Activated CD8-positive, alpha-beta memory T cell treated with anti-CD3 and anti-CD28 coated beads, Interleukin-2, amount 50 U/mL, for 1 hour (primary cell): ENCODE data around the gene MRPL18.
"Not testable (repeated sequence)": the region's sequence is repeated elsewhere in the genome, so short reads cannot be mapped to it uniquely, and the experiment has no call there.

ENCODE experiments used
- DNase-seq: peaks from one replicate; pipeline ENCODE4 v3.0.0-alpha.2; 2020; ENCODE audit errors: extremely low read depth

Gene MRPL18

GRCh38 chr6:159816775-159817174 lies 26.5 kb downstream of the MRPL18 start:
- not testable (repeated sequence) for DNase-seq

GRCh38 chr6:159817951-159818739 lies 27.9 kb downstream of the MRPL18 start:
- DNase-seq, result no peak

- no peak for DNase-seq
Observed at GRCh38 chr6:159819098-159819497, 28.8 kb downstream of the MRPL18 start.

- DNase-seq, result no peak
Observed at GRCh38 chr6:159819932-159820640, 29.8 kb downstream of the MRPL18 start.

GRCh38 chr6:159821122-159821521 lies 30.9 kb downstream of the MRPL18 start:
- no peak for DNase-seq

GRCh38 chr6:159821726-159822125 lies 31.5 kb downstream of the MRPL18 start:
- DNase-seq, result no peak

GRCh38 chr6:159823953-159824352 lies 33.7 kb downstream of the MRPL18 start:
- DNase-seq, result no peak

- DNase-seq, result not testable (repeated sequence)
Observed at GRCh38 chr6:159824690-159825089, 34.4 kb downstream of the MRPL18 start.

GRCh38 chr6:159826004-159826403 lies 35.7 kb downstream of the MRPL18 start:
- DNase-seq, result no peak

- DNase-seq, result no peak
Observed at GRCh38 chr6:159826968-159827647, 36.8 kb downstream of the MRPL18 start.

- DNase-seq, result no peak
Observed at GRCh38 chr6:159828074-159828473, 37.8 kb downstream of the MRPL18 start.

GRCh38 chr6:159829526-159829925 lies 39.3 kb downstream of the MRPL18 start:
- no peak for DNase-seq

GRCh38 chr6:159830501-159831372 lies 40.5 kb downstream of the MRPL18 start:
- no peak for DNase-seq

- no peak for DNase-seq
Observed at GRCh38 chr6:159831373-159831679, 41.1 kb downstream of the MRPL18 start.

GRCh38 chr6:159832946-159833345 lies 42.7 kb downstream of the MRPL18 start:
- DNase-seq, result no peak

GRCh38 chr6:159833556-159833955 lies 43.3 kb downstream of the MRPL18 start:
- no peak for DNase-seq

GRCh38 chr6:159833997-159834603 lies 43.8 kb downstream of the MRPL18 start:
- DNase-seq, result no peak

- DNase-seq, result no peak
Observed at GRCh38 chr6:159836718-159837490, 46.6 kb downstream of the MRPL18 start.

GRCh38 chr6:159837511-159837910 lies 47.2 kb downstream of the MRPL18 start:
- no peak for DNase-seq

GRCh38 chr6:159838020-159838744 lies 47.9 kb downstream of the MRPL18 start:
- no peak for DNase-seq
